ENCODE results near the gene HIRIP3.
"Not testable (repeated sequence)": the region's sequence is repeated elsewhere in the genome, so short reads cannot be mapped to it uniquely, and the experiment has no call there.

The HIRIP3 gene

DNA sequence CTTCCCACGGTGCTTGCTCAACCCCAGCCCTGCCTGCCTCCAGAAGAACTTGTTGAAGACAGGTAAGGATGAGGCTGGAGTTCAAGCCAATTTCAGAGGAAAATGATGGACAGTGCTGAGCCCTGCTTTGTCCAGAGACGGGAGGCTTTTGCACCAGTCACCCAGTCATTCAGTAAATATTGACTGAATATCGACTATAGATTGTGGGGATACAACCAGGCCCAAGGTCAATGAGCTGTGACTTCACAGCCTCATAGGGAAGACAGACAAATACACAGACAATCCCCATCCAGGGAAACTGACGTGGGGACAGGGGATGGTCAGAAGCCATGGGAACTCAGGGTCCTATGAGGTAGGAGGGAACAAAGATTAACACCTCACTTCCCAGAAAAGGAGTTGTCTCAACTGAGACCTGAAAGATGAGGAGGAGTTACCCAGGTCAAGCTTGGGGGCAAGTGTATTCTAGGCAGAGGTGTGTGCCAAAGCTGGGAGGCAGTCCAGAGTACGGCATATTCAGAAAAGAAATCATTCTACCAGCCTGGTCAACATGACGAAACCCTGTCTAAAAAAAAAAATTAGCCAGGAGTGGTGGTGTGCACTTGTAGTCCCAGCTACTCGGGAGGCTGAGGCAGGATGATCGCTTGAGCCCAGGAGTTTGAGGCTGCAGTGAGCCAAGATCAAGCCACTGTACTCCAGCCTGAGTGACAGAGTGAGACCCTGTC, 21.3 kb upstream of the HIRIP3 start:
- DNase-seq (ENCODE audit: low read depth): no peak

DNA sequence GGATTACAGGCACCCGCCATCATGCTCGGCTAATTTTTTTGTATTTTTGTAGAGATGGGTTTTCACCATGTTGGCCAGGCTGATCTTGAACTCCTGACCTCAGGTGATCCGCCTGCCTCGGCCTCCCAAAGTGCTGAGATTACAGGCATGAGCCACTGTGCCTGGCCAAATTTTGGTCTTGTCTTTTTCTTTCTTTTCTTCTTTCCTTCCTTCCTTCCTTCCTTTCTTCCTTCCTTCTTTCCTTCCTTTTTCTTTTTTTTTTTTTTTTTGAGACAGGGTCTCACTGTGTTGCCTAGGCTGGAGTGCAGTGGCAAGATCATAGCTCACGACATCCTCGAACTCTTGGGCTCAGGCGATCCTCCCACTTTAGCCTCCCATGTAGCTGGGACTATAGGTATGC, 20.0 kb upstream of the HIRIP3 start:
- DNase-seq (ENCODE audit: low read depth): not testable (repeated sequence)

GRCh38 chr16:30012598-30012997, 17.2 kb upstream of the HIRIP3 start:
- not testable (repeated sequence) for DNase-seq (ENCODE audit: low read depth)

- DNase-seq (ENCODE audit: low read depth): no peak
Measured at GRCh38 chr16:30011714-30012504, 16.5 kb upstream of the HIRIP3 start.

DNA sequence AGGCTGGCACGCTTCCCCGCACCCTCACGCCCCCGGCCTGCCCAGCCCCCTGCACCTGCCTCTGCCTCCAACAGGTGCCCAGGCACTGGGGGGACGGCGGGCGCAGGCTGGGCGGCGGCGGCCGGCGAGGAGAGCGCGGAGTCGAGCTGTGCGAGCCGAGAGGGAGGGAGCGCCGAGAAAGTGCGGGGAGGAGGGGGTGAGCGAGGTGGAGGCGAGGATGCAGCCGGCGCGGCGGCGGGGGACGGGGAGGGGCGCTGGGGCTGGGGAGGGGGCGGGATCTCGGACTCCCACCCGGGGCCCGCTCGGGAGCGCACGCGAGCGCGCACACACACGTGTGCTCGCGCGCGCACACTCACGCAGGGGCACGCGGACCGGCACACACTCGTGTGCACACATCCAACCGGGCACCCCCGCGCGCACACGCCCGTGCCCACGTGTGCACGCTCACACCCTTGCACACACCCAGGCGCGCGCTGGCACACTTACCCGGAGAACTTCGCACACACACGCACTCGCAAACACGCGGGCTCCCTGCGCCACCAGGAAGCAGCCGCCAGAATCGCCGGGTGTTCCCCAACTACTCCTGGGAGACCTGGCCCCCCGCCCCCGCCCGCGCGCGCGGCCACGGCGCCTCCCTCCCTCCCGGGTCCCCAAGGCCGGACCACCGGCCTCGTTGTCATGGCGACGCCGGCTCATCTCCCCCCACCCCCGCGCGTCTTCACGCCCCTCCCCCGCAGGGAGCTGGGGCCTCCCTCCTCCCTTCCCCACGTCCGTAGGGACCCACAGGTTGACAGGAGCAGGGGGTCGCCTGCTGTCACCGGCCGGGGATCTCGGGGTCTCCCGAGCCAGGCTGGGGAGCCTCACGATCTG, 15.7 kb upstream of the HIRIP3 start, which contains the start of gene DOC2A:
DOC2A (minus strand) TSS at position 184 of the 870 bp plus-strand sequence. CDS start 805 bp downstream, outside the sequence.
- DNase-seq (ENCODE audit: low read depth): no peak

DNA sequence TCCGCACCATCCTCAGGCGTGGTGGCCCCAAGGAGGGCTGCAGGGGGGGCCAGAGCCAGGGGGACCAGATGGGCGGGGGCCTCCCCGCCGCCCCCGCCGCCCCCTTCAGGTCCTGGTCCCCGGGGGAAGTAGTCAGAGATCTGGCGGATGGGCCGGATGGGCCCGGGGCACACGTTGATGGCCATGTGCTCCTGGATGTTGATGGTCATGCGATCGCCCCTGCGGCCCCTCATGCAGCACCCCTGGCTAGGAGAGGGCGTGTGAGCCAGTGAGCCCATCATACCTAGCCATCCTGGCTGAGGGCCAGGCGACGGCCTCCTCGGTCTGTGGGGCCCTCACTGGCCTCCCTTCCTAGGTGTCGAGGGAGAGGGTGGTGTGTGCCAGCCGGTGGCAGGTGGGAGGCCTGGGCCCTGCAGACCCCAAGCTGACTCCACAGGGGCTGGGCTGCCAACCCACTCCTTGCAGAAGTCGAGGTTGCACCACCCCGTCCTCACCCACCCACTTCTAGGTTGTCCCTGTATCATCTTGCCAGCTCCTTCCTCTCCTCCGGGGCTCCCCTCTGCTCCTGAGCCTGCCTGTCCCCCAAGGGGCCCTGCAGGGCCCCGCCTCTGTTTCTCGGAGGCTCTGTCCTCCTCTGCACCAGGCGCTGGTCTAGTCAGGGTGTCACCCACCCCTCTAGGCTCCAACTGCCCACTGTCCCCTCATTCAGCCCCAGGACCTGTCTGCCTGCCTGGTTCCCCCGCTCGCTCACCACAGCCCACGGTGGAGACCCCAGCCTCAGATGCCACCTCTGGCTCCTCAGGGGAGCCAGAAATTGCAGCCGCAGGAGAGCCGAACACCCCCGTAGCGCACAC, 14.8 kb upstream of the HIRIP3 start:
- no peak for DNase-seq (ENCODE audit: low read depth)

DNA sequence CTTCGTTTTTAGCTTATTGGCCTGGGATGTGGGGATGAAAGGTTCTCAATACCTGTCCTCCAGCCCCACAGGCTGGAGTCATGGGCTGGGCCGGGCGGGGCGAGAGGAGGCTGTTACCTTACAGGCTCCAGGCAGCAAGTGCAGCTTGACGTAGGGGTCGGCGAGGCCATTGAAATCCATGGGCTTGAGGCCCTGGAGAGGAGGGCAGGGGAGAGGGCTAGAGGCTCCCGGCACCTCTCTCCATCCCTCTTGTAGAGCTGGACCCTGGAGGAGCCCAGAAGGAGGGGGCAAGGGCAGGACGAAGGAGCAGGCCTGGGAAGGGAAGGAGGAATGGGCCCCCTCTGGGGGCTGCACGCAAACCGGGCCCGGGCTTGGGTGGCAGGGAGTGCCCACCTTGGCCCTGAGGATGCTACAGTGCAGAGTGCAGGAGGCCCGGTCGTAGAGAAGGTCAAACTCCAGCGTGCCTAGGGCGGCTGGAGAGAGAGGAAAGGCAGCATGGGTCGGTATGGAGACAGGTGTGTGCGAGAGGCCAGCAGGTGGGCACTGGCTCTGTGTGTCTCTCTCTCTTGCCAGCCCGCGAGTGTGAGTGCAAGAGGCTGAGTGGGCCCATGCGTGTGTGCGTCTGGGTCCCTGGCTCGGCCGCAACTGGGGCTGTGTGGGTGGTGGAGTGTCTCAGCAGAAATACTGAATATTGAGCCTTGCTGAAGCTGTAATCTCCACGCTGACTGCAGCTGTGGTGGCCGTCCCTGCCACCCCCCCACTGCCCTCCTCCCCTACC, 13.9 kb upstream of the HIRIP3 start:
- DNase-seq (ENCODE audit: low read depth): no peak

- DNase-seq (ENCODE audit: low read depth): no peak
Measured at GRCh38 chr16:30007378-30007895, 12.0 kb upstream of the HIRIP3 start.

DNA sequence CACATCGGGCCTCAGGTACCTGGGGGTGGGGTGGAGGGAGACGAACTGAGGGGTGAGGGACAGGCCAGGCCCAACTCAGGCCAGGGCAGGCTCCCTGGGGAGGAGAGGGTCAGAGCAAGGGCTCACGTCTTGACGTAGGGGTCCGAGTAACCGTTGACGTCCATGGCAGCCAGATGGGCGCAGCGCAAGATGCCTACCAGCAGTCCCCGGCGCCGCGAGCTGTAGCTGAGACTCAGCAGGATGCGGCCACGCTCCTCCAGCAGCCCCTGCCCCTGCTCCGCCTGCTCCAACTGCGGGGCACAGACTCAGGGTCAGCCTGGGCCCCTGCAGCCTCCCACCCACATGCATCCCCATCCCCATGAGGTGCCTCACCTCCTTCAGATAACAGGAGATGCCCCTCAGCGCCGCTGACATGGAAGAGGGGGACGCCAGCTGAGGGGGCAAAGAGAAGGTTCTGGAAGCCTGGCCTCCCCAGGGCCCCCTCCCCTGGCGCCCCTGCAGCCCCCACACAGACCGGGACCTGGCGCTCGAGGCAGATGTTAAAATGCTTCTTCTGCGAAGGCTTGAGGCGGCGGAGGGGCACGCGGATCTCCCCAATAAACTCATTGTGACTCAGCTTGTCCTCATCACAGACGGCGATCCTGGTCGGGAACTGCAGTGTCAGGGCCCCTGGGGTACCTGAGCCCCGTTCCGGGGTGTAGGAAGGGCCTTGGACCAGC, 11.4 kb upstream of the HIRIP3 start:
- no peak for DNase-seq (ENCODE audit: low read depth)

GRCh38 chr16:30006095-30006473, 10.7 kb upstream of the HIRIP3 start:
- DNase-seq (ENCODE audit: low read depth): no peak

DNA sequence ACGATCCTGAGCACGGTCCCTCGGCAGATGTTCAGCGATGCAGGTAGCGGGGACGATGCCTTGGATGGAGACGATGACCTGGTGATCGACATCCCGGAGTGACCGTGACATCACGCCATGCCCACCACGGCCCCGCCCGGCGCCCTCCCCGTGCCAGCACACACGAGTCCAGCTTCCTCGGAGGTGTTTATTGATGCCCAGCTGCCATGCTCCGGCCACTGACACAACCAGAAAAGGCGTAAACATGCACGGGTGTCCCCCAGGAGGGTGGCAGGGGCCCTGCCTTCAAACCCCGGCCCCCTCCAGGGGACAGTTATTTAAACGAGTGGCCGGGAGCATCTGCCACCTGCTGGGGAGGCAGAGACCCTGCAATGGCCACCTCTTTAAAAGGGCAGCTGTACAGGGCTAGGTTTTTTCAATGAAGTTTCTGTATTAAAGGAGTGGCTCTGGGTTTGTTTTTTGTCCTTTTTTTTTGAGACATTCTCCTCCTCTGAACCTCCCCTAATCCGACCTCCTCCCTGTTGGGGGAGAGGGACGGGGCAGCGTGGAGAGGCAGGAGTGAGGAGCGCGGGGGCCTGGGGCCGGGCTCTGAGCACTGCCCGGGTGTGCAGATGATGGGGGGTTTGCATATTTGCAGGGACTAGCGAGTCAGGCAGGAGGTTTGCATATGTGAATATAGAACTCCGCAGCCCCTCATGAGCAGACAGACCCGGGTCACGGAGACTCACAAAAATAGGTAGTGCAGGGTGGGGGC, 10.1 kb upstream of the HIRIP3 start:
- DNase-seq (ENCODE audit: low read depth): no peak

- DNase-seq (ENCODE audit: low read depth): no peak
Measured at GRCh38 chr16:30004811-30005242, 9.4 kb upstream of the HIRIP3 start.

GRCh38 chr16:30004424-30004776, 9.0 kb upstream of the HIRIP3 start:
- no peak for DNase-seq (ENCODE audit: low read depth)

GRCh38 chr16:30003670-30004423, 8.4 kb upstream of the HIRIP3 start:
- no peak for DNase-seq (ENCODE audit: low read depth)

- no peak for DNase-seq (ENCODE audit: low read depth)
Measured at GRCh38 chr16:30002614-30003346, 7.4 kb upstream of the HIRIP3 start.

GRCh38 chr16:30000735-30001631, 5.6 kb upstream of the HIRIP3 start:
- DNase-seq (ENCODE audit: low read depth): no peak

DNA sequence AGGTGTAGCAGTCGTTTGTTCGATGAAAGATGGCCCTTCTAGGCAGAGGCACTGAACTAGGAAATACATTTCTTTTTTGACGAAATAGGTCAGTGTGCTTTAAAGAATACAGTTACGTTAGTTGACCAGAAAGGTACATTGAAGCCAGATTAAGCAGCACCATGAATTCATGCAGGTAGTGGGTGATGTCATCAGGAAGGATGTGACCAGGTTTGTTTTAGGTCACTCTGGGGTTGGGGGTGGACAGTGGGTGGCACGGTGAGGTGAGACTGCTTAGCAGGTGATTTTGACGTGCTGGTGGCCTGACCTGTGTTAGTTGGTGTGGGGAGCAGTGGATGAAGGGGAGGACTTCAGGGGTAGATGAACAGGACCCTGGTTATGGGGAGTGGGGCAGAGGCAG, 4.2 kb upstream of the HIRIP3 start:
- DNase-seq (ENCODE audit: low read depth): no peak
